Effector memory CD4-positive, alpha-beta T cell (primary cell): ENCODE results near the gene DGAT2.

Source experiments
- DNase-seq, 3 donors: peaks; one replicate each; pipeline ENCODE4 v3.0.0-alpha.2; 2020
- H3K27ac ChIP-seq: 2 replicates; pipeline ENCODE4 v1.7.0; 2013; ENCODE audit warnings: mild to moderate bottlenecking, low read length, moderate library complexity; ENCODE audit not compliant: insufficient read depth, poor library complexity, severe bottlenecking
- H3K27me3 ChIP-seq: replicated peaks from 2 replicates; pipeline ENCODE4 v1.7.0; 2013; ENCODE audit warnings: mild to moderate bottlenecking, low read length; ENCODE audit not compliant: insufficient read depth, control insufficient read depth, poor library complexity, severe bottlenecking
- H3K36me3 ChIP-seq: 2 replicates; pipeline ENCODE4 v1.7.0; 2013; ENCODE audit warnings: mild to moderate bottlenecking, low read length, moderate library complexity; ENCODE audit not compliant: control insufficient read depth, insufficient read depth
- H3K4me1 ChIP-seq: 2 replicates; pipeline ENCODE4 v1.7.0; 2013; ENCODE audit warnings: low read length, mild to moderate bottlenecking; ENCODE audit not compliant: control insufficient read depth, insufficient read depth, poor library complexity, severe bottlenecking
- H3K4me3 ChIP-seq: 2 replicates; pipeline ENCODE4 v1.7.0; 2013; ENCODE audit warnings: low read length, low read depth, mild to moderate bottlenecking; ENCODE audit not compliant: insufficient read depth, poor library complexity, severe bottlenecking
- H3K9me3 ChIP-seq: 2 replicates; pipeline ENCODE4 v1.7.0; 2013; ENCODE audit warnings: mild to moderate bottlenecking, low read length, moderate library complexity; ENCODE audit not compliant: control insufficient read depth
- total RNA-seq, 3 donors: gene quantifications; one replicate each; lab custom pipeline; 2026; lab: John Stamatoyannopoulos, UW

DGAT2 gene, protein sequence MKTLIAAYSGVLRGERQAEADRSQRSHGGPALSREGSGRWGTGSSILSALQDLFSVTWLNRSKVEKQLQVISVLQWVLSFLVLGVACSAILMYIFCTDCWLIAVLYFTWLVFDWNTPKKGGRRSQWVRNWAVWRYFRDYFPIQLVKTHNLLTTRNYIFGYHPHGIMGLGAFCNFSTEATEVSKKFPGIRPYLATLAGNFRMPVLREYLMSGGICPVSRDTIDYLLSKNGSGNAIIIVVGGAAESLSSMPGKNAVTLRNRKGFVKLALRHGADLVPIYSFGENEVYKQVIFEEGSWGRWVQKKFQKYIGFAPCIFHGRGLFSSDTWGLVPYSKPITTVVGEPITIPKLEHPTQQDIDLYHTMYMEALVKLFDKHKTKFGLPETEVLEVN
- 0 to 0.58 (median 0.09) reads per million in 3 donors for total RNA-seq

DNA sequence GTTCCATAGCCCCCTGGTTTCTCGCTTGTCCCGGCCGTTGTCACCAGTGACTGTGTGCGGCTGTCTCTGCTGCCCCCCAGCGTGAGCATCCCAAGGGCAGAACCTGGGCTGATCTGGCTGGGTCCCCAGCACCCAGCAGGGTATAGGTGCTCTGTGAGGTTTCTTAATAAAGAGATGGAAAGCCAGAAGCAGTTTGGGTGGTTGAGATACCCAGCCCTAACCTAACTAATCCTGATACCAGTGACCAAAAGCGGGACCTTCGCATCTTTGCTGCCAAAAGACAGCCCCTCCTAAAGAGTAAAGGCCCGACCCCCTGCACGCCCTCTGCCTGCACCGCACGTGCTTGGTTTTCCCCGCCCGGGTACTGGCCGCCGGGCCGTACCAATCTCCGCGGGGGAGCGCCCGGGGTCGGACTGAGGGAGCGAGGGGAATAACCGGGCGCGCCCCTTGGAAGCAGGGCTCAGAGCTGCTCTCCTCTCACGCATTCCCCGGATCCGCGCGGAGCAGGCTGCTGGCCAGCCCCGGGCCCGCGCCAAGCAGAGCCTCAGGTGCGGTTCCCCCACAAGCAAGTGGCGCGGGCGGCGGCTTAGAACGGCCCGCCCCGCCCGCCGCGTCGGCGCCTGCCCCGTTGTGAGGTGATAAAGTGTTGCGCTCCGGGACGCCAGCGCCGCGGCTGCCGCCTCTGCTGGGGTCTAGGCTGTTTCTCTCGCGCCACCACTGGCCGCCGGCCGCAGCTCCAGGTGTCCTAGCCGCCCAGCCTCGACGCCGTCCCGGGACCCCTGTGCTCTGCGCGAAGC is at the start of gene DGAT2:
TSS of gene DGAT2 (plus strand) at position 667 of the 797 bp plus-strand sequence. CDS start 214 bp downstream, outside the sequence.
- Histone ChIP-seq H3K4me3 (peak within 1 kb of the TSS; percentile 58), H3K27ac (no peak within 1 kb of the TSS), H3K36me3 (no peaks in the 10 kb centered on the region), H3K4me1 (peaks cover 18% of the 10 kb centered on the region), H3K9me3 (no peaks in the 10 kb centered on the region), H3K27me3 (peaks cover 6% of the 10 kb centered on the region)
- DNase-seq = peak; percentile 27 to 49 (median 41)

DNA sequence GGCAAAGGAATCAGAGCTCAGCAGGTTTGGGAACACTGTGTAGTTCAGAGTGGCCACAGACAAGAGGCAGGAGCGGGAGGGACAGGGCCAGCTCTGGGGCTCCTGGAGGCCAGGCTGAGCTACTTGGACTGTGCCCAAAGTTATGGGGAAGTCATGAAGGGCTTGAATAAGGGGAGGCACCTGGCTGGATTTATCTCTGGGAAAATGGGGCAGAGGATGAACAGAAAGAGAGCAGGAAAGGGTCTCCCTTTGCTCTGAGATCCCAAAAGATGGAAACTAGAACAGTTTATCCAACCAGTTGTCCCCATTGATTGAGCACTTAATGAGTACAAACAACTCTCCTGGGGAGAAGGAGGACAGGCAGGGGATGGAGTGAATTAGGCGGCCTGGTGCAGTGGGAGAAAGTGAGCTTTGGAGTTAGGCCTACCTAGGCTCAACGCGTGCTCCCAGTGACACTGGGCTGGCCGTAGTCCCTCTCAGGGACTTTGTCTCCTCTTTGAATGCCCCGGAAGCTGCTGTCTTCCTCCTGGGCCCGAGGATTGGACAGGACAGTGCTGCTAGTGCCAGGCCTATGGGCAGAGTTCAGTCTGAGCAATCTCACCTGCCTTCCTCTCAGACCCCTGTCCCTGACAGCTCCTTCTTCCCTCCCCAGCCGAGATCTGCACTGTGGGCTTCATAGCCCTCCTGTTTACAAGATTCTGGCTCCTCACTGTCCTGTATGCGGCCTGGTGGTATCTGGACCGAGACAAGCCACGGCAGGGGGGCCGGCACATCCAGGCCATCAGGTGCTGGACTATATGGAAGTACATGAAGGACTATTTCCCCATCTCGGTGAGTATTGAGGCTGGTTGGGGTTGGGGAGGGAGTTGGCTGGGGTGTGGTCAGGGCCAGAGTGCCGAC is 49.0 kb upstream of the DGAT2 start:
- Histone ChIP-seq H3K4me1 (no peaks in the 10 kb centered on the region), H3K27ac (no peak overlapping the region), H3K27me3 (no peaks in the 10 kb centered on the region), H3K4me3 (no peak overlapping the region), H3K36me3 (no peaks in the 10 kb centered on the region), H3K9me3 (no peaks in the 10 kb centered on the region)
- DNase-seq = no peak

DNA sequence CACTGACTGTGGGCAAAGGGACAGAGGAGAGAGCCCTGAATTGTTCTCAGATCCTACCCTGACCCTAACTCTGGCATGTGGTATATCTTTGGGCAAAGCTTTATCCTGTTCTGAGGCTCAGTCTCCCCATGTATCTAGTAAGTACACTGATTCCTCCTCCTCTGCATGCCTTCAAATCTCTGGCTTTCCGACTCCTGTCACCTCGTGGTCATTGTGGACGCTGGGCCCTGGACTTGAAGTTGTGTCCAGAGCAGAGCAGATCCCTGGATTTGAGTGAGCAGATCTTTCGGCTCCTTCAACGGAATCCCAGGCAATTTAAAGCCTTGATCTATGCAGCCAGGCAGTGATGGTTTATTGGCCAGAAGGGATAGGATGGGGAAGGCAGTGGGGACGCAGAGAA is 47.9 kb upstream of the DGAT2 start:
- Histone ChIP-seq H3K4me1 (no peaks in the 10 kb centered on the region), H3K4me3 (no peak overlapping the region)
- DNase-seq = no peak

DNA sequence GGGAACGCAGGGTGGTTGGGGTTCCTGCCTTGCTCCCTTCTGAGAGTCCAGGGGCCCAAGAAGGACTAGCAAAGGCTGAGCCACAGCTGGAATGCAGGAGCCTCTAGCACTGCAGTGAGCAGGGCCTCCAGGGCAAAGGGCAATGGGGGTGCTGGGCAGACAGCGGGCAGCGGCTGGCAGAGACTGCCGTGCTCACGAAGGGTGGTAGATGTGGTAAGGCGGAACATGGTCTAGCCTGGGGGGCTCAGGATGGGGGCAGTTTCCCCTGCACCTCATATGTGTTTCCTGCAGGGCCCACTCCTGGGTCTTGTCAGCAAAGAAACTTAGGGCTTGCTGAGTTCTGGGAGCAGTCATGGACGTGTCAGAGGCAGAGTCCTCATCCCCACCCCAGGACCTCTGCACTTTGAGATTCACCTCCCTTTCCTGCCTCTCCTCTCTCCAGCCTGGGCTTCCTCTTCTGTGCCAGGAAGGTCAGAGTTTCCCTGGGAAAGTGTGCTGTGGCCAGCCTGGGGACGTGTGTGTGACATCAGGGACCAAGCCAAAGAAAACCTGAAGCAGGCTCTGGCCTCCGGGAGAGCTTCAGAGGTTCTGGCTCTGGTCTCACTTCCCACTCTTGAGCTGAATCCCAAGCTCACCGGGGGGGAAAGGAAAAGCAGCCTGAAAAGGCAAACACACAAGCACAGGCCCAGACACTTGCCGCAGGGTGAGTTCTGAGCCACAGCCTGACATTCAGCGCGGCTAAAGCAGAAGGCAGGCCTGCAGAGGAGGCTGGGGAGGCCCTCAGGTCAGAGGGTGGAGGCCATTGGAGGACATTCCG is 46.5 kb upstream of the DGAT2 start:
- no peaks in the 10 kb centered on the region for H3K36me3 ChIP-seq
- H3K9me3 ChIP-seq = no peaks in the 10 kb centered on the region
- DNase-seq = no peak
- no peak overlapping the region for H3K4me3 ChIP-seq
- no peak overlapping the region for H3K27ac ChIP-seq
- no peaks in the 10 kb centered on the region for H3K4me1 ChIP-seq
- H3K27me3 ChIP-seq = no peaks in the 10 kb centered on the region

More for the DNA sequence above, 47.9 kb upstream of the DGAT2 start:
- Histone ChIP-seq H3K27me3 (no peaks in the 10 kb centered on the region), H3K36me3 (no peaks in the 10 kb centered on the region), H3K9me3 (no peaks in the 10 kb centered on the region), H3K27ac (no peak overlapping the region)

DNA sequence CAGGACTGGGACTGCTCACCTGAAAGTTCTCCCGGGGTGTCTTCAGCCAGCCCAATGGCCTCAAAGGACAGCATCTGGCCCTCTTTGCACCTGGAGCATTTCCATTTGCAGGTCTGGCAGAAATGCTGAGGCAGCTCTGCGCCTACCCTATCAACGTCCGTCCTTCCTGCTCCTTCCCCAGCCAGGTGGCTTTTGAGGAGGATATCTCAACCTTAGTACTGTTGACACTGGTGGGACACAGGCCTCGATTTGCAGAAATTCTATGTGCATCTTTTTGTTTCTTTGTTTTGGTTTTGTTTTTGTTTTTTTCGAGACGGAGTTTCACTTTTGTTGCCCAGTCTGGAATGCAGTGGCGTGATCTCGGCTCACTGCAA is 45.9 kb upstream of the DGAT2 start:
- no peak for DNase-seq
- Histone ChIP-seq H3K4me1 (no peaks in the 10 kb centered on the region), H3K9me3 (no peaks in the 10 kb centered on the region), H3K4me3 (no peak overlapping the region), H3K27me3 (no peaks in the 10 kb centered on the region), H3K27ac (no peak overlapping the region), H3K36me3 (no peaks in the 10 kb centered on the region)

DNA sequence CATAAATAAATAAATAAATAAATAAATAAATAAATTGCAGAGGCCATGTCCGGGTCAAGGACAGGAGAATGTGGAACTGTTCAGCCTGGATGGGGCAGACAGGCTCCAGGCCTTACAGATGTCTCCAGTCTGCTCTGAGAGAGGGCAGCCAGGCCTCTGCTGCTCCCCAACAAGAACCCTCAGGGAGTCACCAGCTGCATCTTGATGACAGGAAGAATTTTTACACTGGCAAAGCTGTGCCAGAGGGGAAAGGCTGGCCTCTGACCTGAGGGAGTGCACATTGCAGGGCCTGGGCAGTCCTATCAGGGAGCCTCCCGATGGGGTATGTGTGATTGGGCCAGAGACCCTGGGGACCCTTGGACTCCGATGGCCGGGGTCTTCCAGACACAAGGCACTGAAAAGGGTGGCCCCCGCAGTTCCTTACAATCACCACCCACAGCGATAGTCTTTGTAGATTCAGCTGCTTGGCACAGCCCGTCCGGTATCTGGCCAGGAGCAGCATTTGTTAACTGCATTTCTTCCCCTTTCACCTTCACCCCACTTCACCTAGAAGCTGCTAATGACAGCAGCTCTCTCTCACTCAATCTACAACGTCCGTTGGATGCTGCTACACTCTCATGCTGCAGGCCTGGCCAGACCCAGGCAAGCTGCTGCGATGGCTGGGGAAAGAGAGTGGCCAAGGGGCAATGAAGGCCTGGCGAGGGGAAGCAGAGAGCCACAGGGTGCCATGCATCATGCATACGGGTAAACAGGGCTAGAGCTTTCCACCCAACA is 42.8 kb upstream of the DGAT2 start:
- no peaks in the 10 kb centered on the region for H3K27me3 ChIP-seq
- DNase-seq = no peak
- H3K9me3 ChIP-seq = no peaks in the 10 kb centered on the region
- H3K27ac ChIP-seq = no peak overlapping the region
- no peaks in the 10 kb centered on the region for H3K4me1 ChIP-seq
- no peaks in the 10 kb centered on the region for H3K36me3 ChIP-seq
- no peak overlapping the region for H3K4me3 ChIP-seq

DNA sequence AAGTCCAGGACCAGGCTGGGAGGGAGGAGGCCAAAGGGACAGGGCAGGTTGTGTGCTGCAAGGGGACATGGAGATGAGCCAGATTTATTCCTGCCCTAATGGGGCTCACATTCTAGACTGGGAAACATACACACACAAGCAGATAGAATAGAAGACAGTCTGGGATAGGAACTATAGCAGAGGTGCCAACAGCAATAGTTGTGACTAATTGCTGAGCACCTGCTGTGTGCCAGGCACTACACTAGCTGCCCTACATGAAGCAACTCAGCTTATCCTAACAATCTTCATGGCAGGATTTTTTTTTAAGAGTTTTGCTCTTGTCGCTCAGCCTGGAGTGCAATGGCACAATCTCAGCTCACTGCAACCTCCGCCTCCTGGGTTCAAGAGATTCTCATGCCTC is 39.6 kb upstream of the DGAT2 start:
- H3K4me1 ChIP-seq = no peaks in the 10 kb centered on the region
- no peaks in the 10 kb centered on the region for H3K9me3 ChIP-seq
- no peak overlapping the region for H3K4me3 ChIP-seq
- no peak overlapping the region for H3K27ac ChIP-seq
- DNase-seq = no peak
- no peaks in the 10 kb centered on the region for H3K36me3 ChIP-seq
- H3K27me3 ChIP-seq = no peaks in the 10 kb centered on the region

DNA sequence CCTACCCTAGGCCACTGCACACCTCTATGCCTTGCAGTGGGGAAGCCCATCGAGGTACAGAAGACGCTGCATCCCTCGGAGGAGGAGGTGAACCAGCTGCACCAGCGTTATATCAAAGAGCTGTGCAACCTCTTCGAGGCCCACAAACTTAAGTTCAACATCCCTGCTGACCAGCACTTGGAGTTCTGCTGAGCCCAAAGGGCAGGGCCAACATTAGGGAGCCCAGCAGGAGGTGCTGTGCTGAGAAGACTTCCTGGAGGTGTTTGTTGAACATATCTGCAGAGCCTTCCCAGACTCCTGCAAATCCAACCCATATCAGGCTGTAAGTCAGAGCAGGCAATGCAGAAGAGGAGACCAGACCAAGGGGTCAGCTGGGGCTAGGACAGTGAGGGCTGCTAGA is 37.5 kb upstream of the DGAT2 start:
- no peak overlapping the region for H3K4me3 ChIP-seq
- no peak overlapping the region for H3K27ac ChIP-seq
- H3K9me3 ChIP-seq = no peaks in the 10 kb centered on the region
- no peaks in the 10 kb centered on the region for H3K4me1 ChIP-seq
- H3K36me3 ChIP-seq = no peaks in the 10 kb centered on the region
- no peak for DNase-seq
- H3K27me3 ChIP-seq = no peaks in the 10 kb centered on the region

DNA sequence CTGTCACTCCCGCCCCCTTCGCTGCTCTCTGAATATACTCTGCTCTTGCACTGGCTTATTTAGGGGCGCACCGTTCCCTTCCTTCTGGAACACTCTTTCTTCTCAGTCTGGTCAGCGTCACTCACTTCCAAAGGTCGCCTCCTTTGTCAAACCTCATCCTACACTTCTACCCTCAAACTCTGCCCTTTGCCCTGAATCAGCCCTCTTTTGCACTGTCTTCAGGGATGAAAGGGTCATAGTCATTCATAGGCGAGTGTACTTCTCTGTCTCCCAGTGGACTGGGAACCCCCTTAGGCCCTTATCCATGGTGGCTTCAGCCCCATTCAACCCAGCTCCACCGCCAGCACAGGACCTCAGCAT is 35.5 kb upstream of the DGAT2 start:
- Histone ChIP-seq H3K36me3 (no peaks in the 10 kb centered on the region), H3K9me3 (no peaks in the 10 kb centered on the region), H3K4me3 (no peak overlapping the region), H3K27ac (no peak overlapping the region), H3K4me1 (no peaks in the 10 kb centered on the region), H3K27me3 (no peaks in the 10 kb centered on the region)
- DNase-seq = no peak
